Kasumi-1 (cell line): Measurements from ENCODE around the gene PGA3.
"Not testable (repeated sequence)": the region's sequence is repeated elsewhere in the genome, so short reads cannot be mapped to it uniquely, and the experiment has no call there.

ENCODE experiments used
- DNase-seq, 2 experiments: peaks; one replicate each; lab custom pipeline; 2025; lab: John Stamatoyannopoulos, UW

PGA3 gene

GRCh38 chr11:61202950-61203746 is at the start of gene PGA3:
PGA3 (plus strand) TSS chr11:61203515; CDS start chr11:61203565, 50 bp downstream.
- DNase-seq = not testable (repeated sequence)

- no peak for DNase-seq
Measured at GRCh38 chr11:61153593-61154095, 49.7 kb upstream of the PGA3 start.

GRCh38 chr11:61154528-61154927 is 48.8 kb upstream of the PGA3 start:
- no peak for DNase-seq

GRCh38 chr11:61155312-61155711 is 48.0 kb upstream of the PGA3 start:
- no peak for DNase-seq

- no peak for DNase-seq
Measured at GRCh38 chr11:61155741-61156140, 47.6 kb upstream of the PGA3 start.

- no peak for DNase-seq
Measured at GRCh38 chr11:61157743-61158142, 45.6 kb upstream of the PGA3 start.

GRCh38 chr11:61158691-61159381 is 44.5 kb upstream of the PGA3 start:
- DNase-seq = no peak

GRCh38 chr11:61160487-61161189 is 42.7 kb upstream of the PGA3 start:
- DNase-seq = no peak

GRCh38 chr11:61161190-61162091 is 41.9 kb upstream of the PGA3 start, which contains the start of gene VPS37C:
VPS37C (minus strand) TSS chr11:61161426; CDS start chr11:61138829, 22,597 bp downstream.
- DNase-seq = peak; percentile 64 to 68

- DNase-seq = peak in 1 of 2 experiments; percentile 12
Measured at GRCh38 chr11:61162092-61162941, 41.0 kb upstream of the PGA3 start.

- DNase-seq = no peak
Measured at GRCh38 chr11:61163021-61163420, 40.3 kb upstream of the PGA3 start.

GRCh38 chr11:61163714-61164605 is 39.4 kb upstream of the PGA3 start:
- peak; percentile 58 to 77 for DNase-seq

- DNase-seq = peak; percentile 58 to 77
Measured at GRCh38 chr11:61164606-61165424, 38.5 kb upstream of the PGA3 start.

- DNase-seq = not testable (repeated sequence)
Measured at GRCh38 chr11:61165785-61166184, 37.5 kb upstream of the PGA3 start.

GRCh38 chr11:61166331-61166730 is 37.0 kb upstream of the PGA3 start:
- DNase-seq = not testable (repeated sequence)

GRCh38 chr11:61168042-61168688 is 35.1 kb upstream of the PGA3 start:
- no peak for DNase-seq

- peak; percentile 19 to 29 for DNase-seq
Measured at GRCh38 chr11:61168800-61169199, 34.5 kb upstream of the PGA3 start.

- DNase-seq = no peak
Measured at GRCh38 chr11:61170566-61170965, 32.7 kb upstream of the PGA3 start.
